Activated CD8-positive, alpha-beta memory T cell treated with anti-CD3 and anti-CD28 coated beads for 24 hours (primary cell): ENCODE data around the gene LITAF.
"Not testable (repeated sequence)": the region's sequence is repeated elsewhere in the genome, so short reads cannot be mapped to it uniquely, and the experiment has no call there.

Source experiments
- DNase-seq: peaks from one replicate; pipeline ENCODE4 v3.0.0-alpha.2; 2020

LITAF gene

GRCh38 chr16:11597235-11598095 lies 10.7 kb upstream of the LITAF start:
- DNase-seq: no peak

- no peak for DNase-seq
Observed at GRCh38 chr16:11596572-11597226, 10.0 kb upstream of the LITAF start.

GRCh38 chr16:11593581-11593980 lies 6.9 kb upstream of the LITAF start:
- DNase-seq: no peak

GRCh38 chr16:11593076-11593475 lies 6.4 kb upstream of the LITAF start:
- not testable (repeated sequence) for DNase-seq

- not testable (repeated sequence) for DNase-seq
Observed at GRCh38 chr16:11591630-11592029, 4.9 kb upstream of the LITAF start.

- DNase-seq: no peak
Observed at GRCh38 chr16:11589198-11589550, 2.5 kb upstream of the LITAF start.

- no peak for DNase-seq
Observed at GRCh38 chr16:11588321-11589197, 1.8 kb upstream of the LITAF start.

- DNase-seq: no peak
Observed at GRCh38 chr16:11587643-11588247, 1.0 kb upstream of the LITAF start.

- DNase-seq: no peak
Observed at GRCh38 chr16:11586378-11586855, 302 bp downstream of the LITAF start.

GRCh38 chr16:11585460-11586377 lies 1.0 kb downstream of the LITAF start:
- peak; percentile 77 for DNase-seq

- no peak for DNase-seq
Observed at GRCh38 chr16:11583889-11584565, 2.7 kb downstream of the LITAF start.

GRCh38 chr16:11583166-11583565 lies 3.6 kb downstream of the LITAF start:
- DNase-seq: no peak

GRCh38 chr16:11582157-11582814 lies 4.4 kb downstream of the LITAF start:
- DNase-seq: no peak

GRCh38 chr16:11581678-11582077 lies 5.0 kb downstream of the LITAF start:
- DNase-seq: no peak

- no peak for DNase-seq
Observed at GRCh38 chr16:11580451-11581086, 6.2 kb downstream of the LITAF start.

- not testable (repeated sequence) for DNase-seq
Observed at GRCh38 chr16:11577290-11577660, 9.4 kb downstream of the LITAF start.

GRCh38 chr16:11576427-11577289 lies 10.1 kb downstream of the LITAF start:
- DNase-seq: no peak

GRCh38 chr16:11575223-11575589 lies 11.5 kb downstream of the LITAF start:
- no peak for DNase-seq
